ENCODE results near the gene DDA1. TPM values are rescaled to one million over a fixed set of nuclear protein-coding genes. Genes with fewer than 3 reads are reported as not detected.

Gene DDA1
- total and polyA plus RNA-seq, 4 donors, result 21.4 to 71.0 (median 28.7) TPM

- Histone ChIP-seq H3K9me3 (ENCODE audit: control insufficient read depth, low read length) (no peaks in the 10 kb centered on the region), H3K4me1 (ENCODE audit: control insufficient read depth in 1 of 2, insufficient read depth in 2 of 2, low read length in 2 of 2) (peaks cover 3 to 4% of the 10 kb centered on the region in 2 donors), H3K27ac (ENCODE audit: low read depth in 1 of 2, low read length in 2 of 2) (no peak overlapping the region), H3K4me3 (ENCODE audit: low read length in 2 of 2) (no peak overlapping the region), H3K27me3 (ENCODE audit: control insufficient read depth in 1 of 2, insufficient read depth in 2 of 2, low read length in 1 of 2) (no peaks in the 10 kb centered on the region), H3K36me3 (ENCODE audit: control insufficient read depth in 1 of 2, insufficient read depth in 2 of 2, low read length in 1 of 2) (no peaks in the 10 kb centered on the region)
- DNase-seq (peak; percentile 82 to 95), ATAC-seq (ENCODE audit: low FRiP score) (peak; percentile 89)
- 17 to 22% methylated on average over 24 of the region's 24 CpGs for WGBS, 2 donors
- intact Hi-C loops (cut with DNase I), result loop anchor here in 1 of 2 donors (1.0 kb wide), 1 partner anchor 40 kb away; no protein-coding TSS in a partner anchor
Observed at GRCh38 chr19:17346109-17346671, 36.8 kb downstream of the DDA1 start.

- Histone ChIP-seq H3K27ac (ENCODE audit: low read depth in 1 of 2, low read length in 2 of 2) (peak overlapping the region; percentile 57 to 77), H3K9me3 (ENCODE audit: control insufficient read depth, low read length) (no peaks in the 10 kb centered on the region), H3K4me3 (ENCODE audit: low read length in 2 of 2) (no peak overlapping the region), H3K36me3 (ENCODE audit: control insufficient read depth in 1 of 2, insufficient read depth in 2 of 2, low read length in 1 of 2) (no peaks in the 10 kb centered on the region), H3K4me1 (ENCODE audit: control insufficient read depth in 1 of 2, insufficient read depth in 2 of 2, low read length in 2 of 2) (peaks cover 3 to 4% of the 10 kb centered on the region in 2 donors), H3K27me3 (ENCODE audit: control insufficient read depth in 1 of 2, insufficient read depth in 2 of 2, low read length in 1 of 2) (no peaks in the 10 kb centered on the region)
- DNase-seq (peak; percentile 72 to 83), ATAC-seq (ENCODE audit: low FRiP score) (peak; percentile 66)
- intact Hi-C loops (cut with DNase I), result no loop called here
- WGBS, 2 donors, result 0 to 2% methylated on average over 5 to 6 of the region's 6 CpGs
Observed at GRCh38 chr19:17347361-17347760, 38.0 kb downstream of the DDA1 start.

GRCh38 chr19:17347877-17348276 lies 38.5 kb downstream of the DDA1 start:
- DNase-seq (no peak), ATAC-seq (ENCODE audit: low FRiP score) (no peak)
- Histone ChIP-seq H3K27ac (ENCODE audit: low read depth in 1 of 2, low read length in 2 of 2) (peak overlapping the region; percentile 57 to 77), H3K36me3 (ENCODE audit: control insufficient read depth in 1 of 2, insufficient read depth in 2 of 2, low read length in 1 of 2) (no peaks in the 10 kb centered on the region), H3K4me1 (ENCODE audit: control insufficient read depth in 1 of 2, insufficient read depth in 2 of 2, low read length in 2 of 2) (peaks cover 3 to 4% of the 10 kb centered on the region in 2 donors), H3K9me3 (ENCODE audit: control insufficient read depth, low read length) (no peaks in the 10 kb centered on the region), H3K4me3 (ENCODE audit: low read length in 2 of 2) (no peak overlapping the region), H3K27me3 (ENCODE audit: control insufficient read depth in 1 of 2, insufficient read depth in 2 of 2, low read length in 1 of 2) (no peaks in the 10 kb centered on the region)
- 21 to 26% methylated on average over 2 of the region's 2 CpGs for WGBS, 2 donors
- intact Hi-C loops (cut with DNase I), result no loop called here

GRCh38 chr19:17348700-17349099 lies 39.3 kb downstream of the DDA1 start:
- H3K4me3 ChIP-seq (ENCODE audit: low read length in 2 of 2), result no peak overlapping the region
- H3K27ac ChIP-seq (ENCODE audit: low read depth in 1 of 2, low read length in 2 of 2), result no peak overlapping the region
- H3K9me3 ChIP-seq (ENCODE audit: control insufficient read depth, low read length), result no peaks in the 10 kb centered on the region
- peak; percentile 72 for ATAC-seq (ENCODE audit: low FRiP score)
- H3K27me3 ChIP-seq (ENCODE audit: control insufficient read depth in 1 of 2, insufficient read depth in 2 of 2, low read length in 1 of 2), result no peaks in the 10 kb centered on the region
- H3K36me3 ChIP-seq (ENCODE audit: control insufficient read depth in 1 of 2, insufficient read depth in 2 of 2, low read length in 1 of 2), result no peaks in the 10 kb centered on the region
- 1% methylated on average over 12 of the region's 12 CpGs for WGBS, 2 donors
- DNase-seq, result peak; percentile 90 to 92
- intact Hi-C loops (cut with DNase I), result no loop called here
- peaks cover 3 to 4% of the 10 kb centered on the region in 2 donors for H3K4me1 ChIP-seq (ENCODE audit: control insufficient read depth in 1 of 2, insufficient read depth in 2 of 2, low read length in 2 of 2)

DNA sequence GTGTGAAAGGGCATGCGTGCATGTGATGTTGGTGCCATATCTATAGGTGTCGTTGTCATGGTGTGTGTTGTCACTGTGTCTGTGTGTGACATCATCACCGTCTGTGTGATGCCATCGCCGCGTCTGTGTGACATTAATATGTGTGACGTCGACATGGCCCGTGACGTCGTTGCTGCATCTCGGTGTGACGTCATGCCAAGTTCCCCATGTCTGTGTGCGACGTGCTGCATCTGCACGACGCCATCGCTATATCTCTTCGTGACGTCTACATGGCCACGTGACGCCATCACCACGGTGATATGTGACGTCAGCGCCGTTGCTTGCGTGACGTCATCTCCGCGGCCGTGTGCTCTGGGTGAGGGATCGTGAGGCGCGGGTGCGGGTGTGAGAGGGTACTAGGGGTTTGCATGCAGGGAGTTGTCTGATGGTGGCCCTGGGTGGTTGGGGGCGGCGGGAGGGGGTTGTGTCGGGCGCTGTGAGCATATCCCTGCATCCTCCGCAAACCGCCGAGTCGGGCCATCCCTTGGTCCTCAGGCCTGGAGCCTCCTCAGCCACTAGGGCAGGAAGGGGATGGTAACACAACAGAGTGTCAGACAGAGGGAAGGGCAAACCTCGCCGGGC lies 42.6 kb downstream of the DDA1 start:
- no peak overlapping the region for H3K27ac ChIP-seq (ENCODE audit: low read depth in 1 of 2, low read length in 2 of 2)
- H3K4me3 ChIP-seq (ENCODE audit: low read length in 2 of 2), result no peak overlapping the region
- H3K4me1 ChIP-seq (ENCODE audit: control insufficient read depth in 1 of 2, insufficient read depth in 2 of 2, low read length in 2 of 2), result peaks cover 3% of the 10 kb centered on the region in 2 donors
- H3K27me3 ChIP-seq (ENCODE audit: control insufficient read depth in 1 of 2, insufficient read depth in 2 of 2, low read length in 1 of 2), result no peaks in the 10 kb centered on the region
- H3K9me3 ChIP-seq (ENCODE audit: control insufficient read depth, low read length), result no peaks in the 10 kb centered on the region
- no peaks in the 10 kb centered on the region for H3K36me3 ChIP-seq (ENCODE audit: control insufficient read depth in 1 of 2, insufficient read depth in 2 of 2, low read length in 1 of 2)
- intact Hi-C loops (cut with DNase I), result no loop called here
- ATAC-seq (ENCODE audit: low FRiP score) (no peak), DNase-seq (no peak)
- WGBS, 2 donors, result 93 to 96% methylated on average over 45 of the region's 45 CpGs

GRCh38 chr19:17352608-17353280 lies 43.4 kb downstream of the DDA1 start:
- H3K27me3 ChIP-seq (ENCODE audit: control insufficient read depth in 1 of 2, insufficient read depth in 2 of 2, low read length in 1 of 2), result no peaks in the 10 kb centered on the region
- H3K27ac ChIP-seq (ENCODE audit: low read depth in 1 of 2, low read length in 2 of 2), result no peak overlapping the region
- no peaks in the 10 kb centered on the region for H3K4me1 ChIP-seq (ENCODE audit: control insufficient read depth in 1 of 2, insufficient read depth in 2 of 2, low read length in 2 of 2)
- no peaks in the 10 kb centered on the region for H3K9me3 ChIP-seq (ENCODE audit: control insufficient read depth, low read length)
- H3K4me3 ChIP-seq (ENCODE audit: low read length in 2 of 2), result no peak overlapping the region
- 22 to 25% methylated on average over 13 to 14 of the region's 14 CpGs for WGBS, 2 donors
- ATAC-seq (ENCODE audit: low FRiP score) (peak; percentile 37), DNase-seq (no peak)
- H3K36me3 ChIP-seq (ENCODE audit: control insufficient read depth in 1 of 2, insufficient read depth in 2 of 2, low read length in 1 of 2), result no peaks in the 10 kb centered on the region
- intact Hi-C loops (cut with DNase I), result no loop called here

GRCh38 chr19:17353386-17353785 lies 44.0 kb downstream of the DDA1 start:
- WGBS, 2 donors, result 86 to 91% methylated on average over 8 of the region's 8 CpGs

GRCh38 chr19:17357078-17357666 lies 47.8 kb downstream of the DDA1 start:
- H3K27ac ChIP-seq (ENCODE audit: low read depth in 1 of 2, low read length in 2 of 2), result no peak overlapping the region
- H3K27me3 ChIP-seq (ENCODE audit: control insufficient read depth in 1 of 2, insufficient read depth in 2 of 2, low read length in 1 of 2), result no peaks in the 10 kb centered on the region
- H3K4me3 ChIP-seq (ENCODE audit: low read length in 2 of 2), result no peak overlapping the region
- ATAC-seq (ENCODE audit: low FRiP score) (no peak), DNase-seq (no peak)
- no peaks in the 10 kb centered on the region for H3K9me3 ChIP-seq (ENCODE audit: control insufficient read depth, low read length)
- no peaks in the 10 kb centered on the region for H3K36me3 ChIP-seq (ENCODE audit: control insufficient read depth in 1 of 2, insufficient read depth in 2 of 2, low read length in 1 of 2)
- no peaks in the 10 kb centered on the region for H3K4me1 ChIP-seq (ENCODE audit: control insufficient read depth in 1 of 2, insufficient read depth in 2 of 2, low read length in 2 of 2)
- intact Hi-C loops (cut with DNase I), result no loop called here
- WGBS, 2 donors, result 92 to 93% methylated on average over 7 of the region's 7 CpGs

More at GRCh38 chr19:17353386-17353785, 44.0 kb downstream of the DDA1 start:
- Histone ChIP-seq H3K27me3 (ENCODE audit: control insufficient read depth in 1 of 2, insufficient read depth in 2 of 2, low read length in 1 of 2) (no peaks in the 10 kb centered on the region), H3K4me1 (ENCODE audit: control insufficient read depth in 1 of 2, insufficient read depth in 2 of 2, low read length in 2 of 2) (no peaks in the 10 kb centered on the region), H3K9me3 (ENCODE audit: control insufficient read depth, low read length) (no peaks in the 10 kb centered on the region), H3K36me3 (ENCODE audit: control insufficient read depth in 1 of 2, insufficient read depth in 2 of 2, low read length in 1 of 2) (no peaks in the 10 kb centered on the region), H3K4me3 (ENCODE audit: low read length in 2 of 2) (no peak overlapping the region), H3K27ac (ENCODE audit: low read depth in 1 of 2, low read length in 2 of 2) (no peak overlapping the region)
- intact Hi-C loops (cut with DNase I), result no loop called here
- DNase-seq, result no peak
- ATAC-seq (ENCODE audit: low FRiP score), result peak; percentile 6

Measured in aorta (tissue), 5 donors.